Karpas-422 (cell line): ENCODE measurements around the gene SMARCA1. TPM values are rescaled to one million over a fixed set of nuclear protein-coding genes. Genes with fewer than 3 reads are reported as not detected.

Experiments
- DNase-seq: peaks from one replicate; pipeline ENCODE4 v3.0.0-alpha.2; 2015
- H2AFZ ChIP-seq: fragments of 200-600 bp; sonication (generic); 2 replicates; pipeline ENCODE4 v1.6.1; 2014; ENCODE audit warnings: antibody characterized with exemption, low read length, mixed read lengths
- H3K27ac ChIP-seq: fragments of 200-600 bp; sonication (generic); 2 replicates; pipeline ENCODE4 v1.5.1; 2014; ENCODE audit warnings: mild to moderate bottlenecking, low read length, moderate library complexity
- H3K27me3 ChIP-seq: fragments of 200-600 bp; sonication (generic); 2 replicates; pipeline ENCODE4 v1.6.1; 2014; ENCODE audit warnings: low read length, mixed read lengths
- H3K36me3 ChIP-seq: fragments of 200-600 bp; sonication (generic); 2 replicates; pipeline ENCODE4 v1.6.1; 2014; ENCODE audit warnings: low read length, mixed read lengths; ENCODE audit not compliant: insufficient read depth
- H3K4me1 ChIP-seq: fragments of 200-600 bp; sonication (generic); 2 replicates; pipeline ENCODE4 v1.6.1; 2014; ENCODE audit warnings: mild to moderate bottlenecking, low read length, mixed read lengths
- H3K4me2 ChIP-seq: fragments of 200-600 bp; sonication (generic); 2 replicates; pipeline ENCODE4 v1.6.1; 2014; ENCODE audit warnings: low read length, low read depth, mild to moderate bottlenecking; ENCODE audit not compliant: poor library complexity, severe bottlenecking
- H3K4me3 ChIP-seq: fragments of 200-600 bp; sonication (generic); 2 replicates; pipeline ENCODE4 v1.5.1; 2014; ENCODE audit warnings: mild to moderate bottlenecking, antibody characterized with exemption, low read length, mixed read lengths
- H3K79me2 ChIP-seq: fragments of 200-600 bp; sonication (generic); 2 replicates; pipeline ENCODE4 v1.6.1; 2014; ENCODE audit warnings: mild to moderate bottlenecking, low read length, mixed read lengths
- H3K9ac ChIP-seq: fragments of 200-600 bp; sonication (generic); 2 replicates; pipeline ENCODE4 v1.6.0; 2014; ENCODE audit warnings: low read length
- H3K9me2 ChIP-seq: fragments of 200-600 bp; sonication (generic), shearing (Covaris generic); replicated peaks from 2 replicates; pipeline ENCODE4 v1.6.0; 2014; ENCODE audit warnings: mild to moderate bottlenecking, low read length, moderate library complexity; ENCODE audit not compliant: insufficient read depth
- H3K9me3 ChIP-seq: fragments of 300-700, 200-600 bp; sonication (generic); 2 replicates; pipeline ENCODE4 v1.6.1; 2014; ENCODE audit warnings: low read length, mixed read lengths
- H4K20me1 ChIP-seq: fragments of 200-600 bp; sonication (generic); 2 replicates; pipeline ENCODE4 v1.6.1; 2014; ENCODE audit warnings: mild to moderate bottlenecking, antibody characterized with exemption, low read length, low read depth; ENCODE audit not compliant: insufficient read depth
- total RNA-seq: library from RNA; depleted of rRNA; stranded (reverse); fragments of >200 nt; shearing (Covaris generic); gene quantifications from 2 replicates; pipeline ENCODE4 v1.2.3, GENCODE V29; 2014; ENCODE audit warnings: low replicate concordance

SMARCA1 gene
- total RNA-seq, 1 experiment from 2014 or later, result not detected

GRCh38 chrX:129522184-129523078 lies 859 bp downstream of the SMARCA1 start:
- no peaks in the 10 kb centered on the region for H3K27me3 ChIP-seq
- no peak overlapping the region for H3K4me2 ChIP-seq
- H3K36me3 ChIP-seq, result no peaks in the 10 kb centered on the region
- H3K9me2 ChIP-seq, result no peaks in the 10 kb centered on the region
- H3K4me1 ChIP-seq, result no peaks in the 10 kb centered on the region
- no peak for DNase-seq
- H3K9ac ChIP-seq, result no peak overlapping the region
- no peaks in the 10 kb centered on the region for H3K79me2 ChIP-seq
- H2AFZ ChIP-seq, result no peak overlapping the region
- H4K20me1 ChIP-seq, result no peaks in the 10 kb centered on the region
- no peak overlapping the region for H3K4me3 ChIP-seq
- no peak overlapping the region for H3K27ac ChIP-seq
- H3K9me3 ChIP-seq, result 0 out of 2 replicates have a peak, but pooled peaks cover 3% of the 10 kb centered on the region

- Histone ChIP-seq H4K20me1 (no peaks in the 10 kb centered on the region), H3K79me2 (no peaks in the 10 kb centered on the region), H3K9me2 (no peaks in the 10 kb centered on the region), H3K27me3 (no peaks in the 10 kb centered on the region), H3K9me3 (0 out of 2 replicates have a peak, but pooled peaks cover 3% of the 10 kb centered on the region), H3K4me3 (no peak overlapping the region), H2AFZ (no peak overlapping the region), H3K4me1 (no peaks in the 10 kb centered on the region), H3K36me3 (no peaks in the 10 kb centered on the region), H3K27ac (no peak overlapping the region), H3K4me2 (no peak overlapping the region), H3K9ac (no peak overlapping the region)
- DNase-seq, result no peak
Observed at GRCh38 chrX:129520151-129520550, 3.1 kb downstream of the SMARCA1 start.

GRCh38 chrX:129516402-129516801 lies 6.9 kb downstream of the SMARCA1 start:
- H3K36me3 ChIP-seq, result no peaks in the 10 kb centered on the region
- H3K9me3 ChIP-seq, result no peaks in the 10 kb centered on the region
- no peak overlapping the region for H3K4me3 ChIP-seq
- DNase-seq, result no peak
- no peak overlapping the region for H2AFZ ChIP-seq
- no peaks in the 10 kb centered on the region for H4K20me1 ChIP-seq
- H3K79me2 ChIP-seq, result no peaks in the 10 kb centered on the region
- H3K9ac ChIP-seq, result no peak overlapping the region
- H3K27me3 ChIP-seq, result no peaks in the 10 kb centered on the region
- H3K4me1 ChIP-seq, result no peaks in the 10 kb centered on the region
- no peaks in the 10 kb centered on the region for H3K9me2 ChIP-seq
- H3K4me2 ChIP-seq, result no peak overlapping the region
- no peak overlapping the region for H3K27ac ChIP-seq

- Histone ChIP-seq H3K4me1 (no peaks in the 10 kb centered on the region), H4K20me1 (no peaks in the 10 kb centered on the region), H3K9me3 (no peaks in the 10 kb centered on the region), H3K9ac (no peak overlapping the region), H2AFZ (no peak overlapping the region), H3K4me2 (no peak overlapping the region), H3K27ac (no peak overlapping the region), H3K36me3 (no peaks in the 10 kb centered on the region), H3K4me3 (no peak overlapping the region), H3K79me2 (no peaks in the 10 kb centered on the region), H3K27me3 (no peaks in the 10 kb centered on the region), H3K9me2 (no peaks in the 10 kb centered on the region)
- DNase-seq, result no peak
Observed at GRCh38 chrX:129512409-129512808, 10.9 kb downstream of the SMARCA1 start.

- no peak overlapping the region for H3K9ac ChIP-seq
- H4K20me1 ChIP-seq, result no peaks in the 10 kb centered on the region
Observed at GRCh38 chrX:129511689-129512088, 11.6 kb downstream of the SMARCA1 start.

GRCh38 chrX:129510331-129510730 lies 13.0 kb downstream of the SMARCA1 start:
- no peak overlapping the region for H3K9ac ChIP-seq
- no peak overlapping the region for H3K4me2 ChIP-seq

More at GRCh38 chrX:129511689-129512088, 11.6 kb downstream of the SMARCA1 start:
- Histone ChIP-seq H3K9me2 (no peaks in the 10 kb centered on the region), H3K79me2 (no peaks in the 10 kb centered on the region), H3K27me3 (no peaks in the 10 kb centered on the region), H3K9me3 (no peaks in the 10 kb centered on the region), H3K27ac (no peak overlapping the region), H3K4me1 (no peaks in the 10 kb centered on the region), H2AFZ (no peak overlapping the region), H3K4me3 (no peak overlapping the region), H3K4me2 (no peak overlapping the region), H3K36me3 (no peaks in the 10 kb centered on the region)
- DNase-seq, result no peak

GRCh38 chrX:129497146-129497843 lies 26.0 kb downstream of the SMARCA1 start:
- Histone ChIP-seq H3K4me3 (no peak overlapping the region), H4K20me1 (no peaks in the 10 kb centered on the region), H3K79me2 (no peaks in the 10 kb centered on the region), H3K4me1 (no peaks in the 10 kb centered on the region), H3K9ac (no peak overlapping the region), H3K9me3 (no peaks in the 10 kb centered on the region), H2AFZ (no peak overlapping the region), H3K4me2 (no peak overlapping the region), H3K27me3 (no peaks in the 10 kb centered on the region), H3K36me3 (no peaks in the 10 kb centered on the region), H3K27ac (no peak overlapping the region), H3K9me2 (no peaks in the 10 kb centered on the region)
- no peak for DNase-seq

More at GRCh38 chrX:129510331-129510730, 13.0 kb downstream of the SMARCA1 start:
- H3K27ac ChIP-seq, result no peak overlapping the region
- no peaks in the 10 kb centered on the region for H4K20me1 ChIP-seq
- H3K4me1 ChIP-seq, result no peaks in the 10 kb centered on the region
- H3K79me2 ChIP-seq, result no peaks in the 10 kb centered on the region
- no peak for DNase-seq
- no peak overlapping the region for H3K4me3 ChIP-seq
- no peak overlapping the region for H2AFZ ChIP-seq
- no peaks in the 10 kb centered on the region for H3K9me2 ChIP-seq
- H3K9me3 ChIP-seq, result no peaks in the 10 kb centered on the region
- no peaks in the 10 kb centered on the region for H3K27me3 ChIP-seq
- H3K36me3 ChIP-seq, result no peaks in the 10 kb centered on the region

- DNase-seq, result no peak
- H3K36me3 ChIP-seq, result no peaks in the 10 kb centered on the region
- no peak overlapping the region for H3K4me2 ChIP-seq
Observed at GRCh38 chrX:129496625-129497024, 26.7 kb downstream of the SMARCA1 start.

More at GRCh38 chrX:129496625-129497024, 26.7 kb downstream of the SMARCA1 start:
- Histone ChIP-seq H3K9me3 (no peaks in the 10 kb centered on the region), H3K27me3 (no peaks in the 10 kb centered on the region), H3K79me2 (no peaks in the 10 kb centered on the region), H3K9ac (no peak overlapping the region), H3K4me1 (no peaks in the 10 kb centered on the region), H3K27ac (no peak overlapping the region), H3K4me3 (no peak overlapping the region), H4K20me1 (no peaks in the 10 kb centered on the region), H2AFZ (no peak overlapping the region), H3K9me2 (no peaks in the 10 kb centered on the region)
